22Rv1 (cell line): ENCODE results near the gene PLCD3.

Source experiments
- H3K27ac ChIP-seq: fragments of 450-650 bp; 2 replicates; pipeline ENCODE4 v1.5.1; 2017
- ZFX ChIP-seq: fragments of 450-650 bp; IDR thresholded peaks from 2 replicates; pipeline ENCODE4 v1.6.1; 2017; ENCODE audit warnings: antibody characterized with exemption, borderline replicate concordance
- TF ChIP-seq, protein P1 (sequence below): fragments of 450-650 bp; IDR thresholded peaks from 2 replicates; pipeline ENCODE4 v1.5.1; 2017; ENCODE audit warnings: mild to moderate bottlenecking

The PLCD3 gene

DNA sequence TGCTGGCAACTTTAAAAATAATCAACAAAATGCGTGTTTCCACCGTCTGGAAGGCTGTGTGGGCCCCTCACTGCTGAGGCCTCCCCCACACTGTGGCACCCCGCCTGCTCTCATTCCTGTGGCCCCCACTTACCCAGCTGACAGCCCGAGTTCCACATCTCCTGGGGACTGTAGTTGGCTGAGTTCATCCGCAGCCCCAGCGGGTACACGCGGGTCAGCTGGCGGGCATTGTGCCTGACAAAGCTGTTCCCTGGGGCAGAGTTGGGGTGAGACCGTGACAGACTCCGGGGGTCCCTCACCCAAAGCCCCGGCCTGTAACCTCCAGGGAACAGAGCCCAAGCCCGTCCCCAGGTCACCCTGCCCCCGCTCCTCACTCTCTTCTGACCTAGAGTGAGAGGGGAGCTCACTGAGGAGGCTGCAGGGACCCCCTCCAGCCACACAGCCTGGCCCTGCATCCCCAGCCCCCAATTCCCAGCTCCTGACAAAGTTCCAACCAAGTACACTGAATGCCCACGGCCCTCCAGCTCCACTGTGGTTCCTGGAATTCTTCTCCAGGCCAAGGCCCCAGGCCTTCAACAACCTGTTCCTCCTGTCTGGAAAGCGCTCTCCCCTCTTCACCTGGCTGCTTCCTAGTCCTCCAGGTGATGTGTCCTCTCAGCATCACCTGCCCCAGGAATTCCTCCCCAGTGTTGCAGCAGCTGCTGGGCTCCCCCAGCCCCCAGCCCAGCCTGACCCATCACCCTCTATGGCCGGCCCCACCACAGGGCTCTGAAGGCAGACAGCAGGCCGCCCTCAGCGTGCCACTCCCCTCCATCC lies 18.0 kb downstream of the PLCD3 start:
- H3K27ac ChIP-seq: no peak overlapping the region
- no peak for TF ChIP-seq ZFX
- TF ChIP-seq, protein P1, sequence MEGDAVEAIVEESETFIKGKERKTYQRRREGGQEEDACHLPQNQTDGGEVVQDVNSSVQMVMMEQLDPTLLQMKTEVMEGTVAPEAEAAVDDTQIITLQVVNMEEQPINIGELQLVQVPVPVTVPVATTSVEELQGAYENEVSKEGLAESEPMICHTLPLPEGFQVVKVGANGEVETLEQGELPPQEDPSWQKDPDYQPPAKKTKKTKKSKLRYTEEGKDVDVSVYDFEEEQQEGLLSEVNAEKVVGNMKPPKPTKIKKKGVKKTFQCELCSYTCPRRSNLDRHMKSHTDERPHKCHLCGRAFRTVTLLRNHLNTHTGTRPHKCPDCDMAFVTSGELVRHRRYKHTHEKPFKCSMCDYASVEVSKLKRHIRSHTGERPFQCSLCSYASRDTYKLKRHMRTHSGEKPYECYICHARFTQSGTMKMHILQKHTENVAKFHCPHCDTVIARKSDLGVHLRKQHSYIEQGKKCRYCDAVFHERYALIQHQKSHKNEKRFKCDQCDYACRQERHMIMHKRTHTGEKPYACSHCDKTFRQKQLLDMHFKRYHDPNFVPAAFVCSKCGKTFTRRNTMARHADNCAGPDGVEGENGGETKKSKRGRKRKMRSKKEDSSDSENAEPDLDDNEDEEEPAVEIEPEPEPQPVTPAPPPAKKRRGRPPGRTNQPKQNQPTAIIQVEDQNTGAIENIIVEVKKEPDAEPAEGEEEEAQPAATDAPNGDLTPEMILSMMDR: no peak

- no peak for TF ChIP-seq ZFX
- TF ChIP-seq, protein P1: no peak
- no peak overlapping the region for H3K27ac ChIP-seq
These were observed 18.9 kb downstream of the PLCD3 start for GRCh38 chr17:45113424-45113754.

DNA sequence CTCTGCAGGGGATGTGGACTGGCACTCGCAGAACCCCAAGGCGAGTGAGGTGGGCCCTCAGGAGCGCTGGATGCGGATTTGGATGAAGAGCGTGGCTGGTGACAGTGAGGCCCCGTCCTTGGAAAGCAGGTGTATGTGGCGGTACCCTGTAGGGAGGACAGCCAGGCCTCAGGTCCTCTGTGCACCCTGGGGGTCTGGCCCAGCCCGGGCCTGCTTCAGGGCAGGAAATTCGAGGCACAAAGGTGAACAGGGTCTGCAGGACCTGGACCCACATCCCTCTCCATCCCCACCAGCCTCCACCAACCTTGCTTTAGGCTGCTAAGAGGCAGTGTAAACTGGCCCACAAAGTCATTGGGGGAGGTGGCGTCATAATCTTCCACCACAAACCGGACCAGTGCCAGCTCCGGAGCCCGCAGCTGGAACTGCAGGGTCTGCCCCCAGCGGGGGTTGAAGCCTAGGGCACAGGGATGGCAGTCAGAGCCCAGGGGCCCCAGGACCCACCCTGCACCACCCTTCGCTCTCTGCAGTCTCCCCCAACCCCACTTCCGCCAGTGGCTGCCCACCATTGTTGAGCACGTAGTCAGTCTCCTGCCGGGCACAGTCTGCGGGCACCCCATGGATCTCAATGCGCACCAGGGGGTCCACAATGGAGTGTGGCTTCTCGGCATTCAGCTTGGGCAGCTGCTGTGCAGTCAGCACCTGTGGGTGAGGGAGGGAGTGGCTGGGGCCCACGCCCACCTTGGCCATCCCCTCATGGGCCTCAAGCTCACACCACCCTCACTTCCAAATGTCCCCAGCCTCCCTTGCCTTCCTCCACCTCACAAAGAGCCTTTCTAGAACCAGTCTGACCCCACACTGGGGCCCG lies 19.5 kb downstream of the PLCD3 start:
- no peak for TF ChIP-seq ZFX
- TF ChIP-seq, protein P1: no peak
- H3K27ac ChIP-seq: no peak overlapping the region

DNA sequence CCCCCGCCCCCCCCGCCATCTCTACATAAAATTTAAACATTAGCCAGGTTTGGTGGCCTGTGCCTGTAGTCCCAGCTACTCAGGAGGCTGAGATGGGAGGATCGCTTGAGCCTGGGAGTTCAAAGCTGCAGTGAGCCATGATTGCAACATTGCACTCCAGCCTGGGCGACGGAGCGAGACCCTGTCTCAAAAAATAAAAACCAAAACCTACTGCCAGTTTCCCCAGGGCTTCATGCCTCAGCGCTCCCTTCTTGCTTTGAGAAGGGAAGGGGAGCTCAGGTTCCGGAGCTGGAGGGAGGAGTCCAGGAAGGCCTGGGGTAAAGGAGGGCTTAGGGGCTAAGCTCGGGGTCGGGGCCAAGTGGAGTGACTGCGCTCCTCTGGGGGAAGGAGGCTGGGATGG lies 20.5 kb downstream of the PLCD3 start:
- TF ChIP-seq ZFX: no peak
- TF ChIP-seq, protein P1: no peak
- no peak overlapping the region for H3K27ac ChIP-seq

- TF ChIP-seq ZFX: no peak
- TF ChIP-seq, protein P1: no peak
- no peak overlapping the region for H3K27ac ChIP-seq
These were observed 21.4 kb downstream of the PLCD3 start for GRCh38 chr17:45110676-45111611.

DNA sequence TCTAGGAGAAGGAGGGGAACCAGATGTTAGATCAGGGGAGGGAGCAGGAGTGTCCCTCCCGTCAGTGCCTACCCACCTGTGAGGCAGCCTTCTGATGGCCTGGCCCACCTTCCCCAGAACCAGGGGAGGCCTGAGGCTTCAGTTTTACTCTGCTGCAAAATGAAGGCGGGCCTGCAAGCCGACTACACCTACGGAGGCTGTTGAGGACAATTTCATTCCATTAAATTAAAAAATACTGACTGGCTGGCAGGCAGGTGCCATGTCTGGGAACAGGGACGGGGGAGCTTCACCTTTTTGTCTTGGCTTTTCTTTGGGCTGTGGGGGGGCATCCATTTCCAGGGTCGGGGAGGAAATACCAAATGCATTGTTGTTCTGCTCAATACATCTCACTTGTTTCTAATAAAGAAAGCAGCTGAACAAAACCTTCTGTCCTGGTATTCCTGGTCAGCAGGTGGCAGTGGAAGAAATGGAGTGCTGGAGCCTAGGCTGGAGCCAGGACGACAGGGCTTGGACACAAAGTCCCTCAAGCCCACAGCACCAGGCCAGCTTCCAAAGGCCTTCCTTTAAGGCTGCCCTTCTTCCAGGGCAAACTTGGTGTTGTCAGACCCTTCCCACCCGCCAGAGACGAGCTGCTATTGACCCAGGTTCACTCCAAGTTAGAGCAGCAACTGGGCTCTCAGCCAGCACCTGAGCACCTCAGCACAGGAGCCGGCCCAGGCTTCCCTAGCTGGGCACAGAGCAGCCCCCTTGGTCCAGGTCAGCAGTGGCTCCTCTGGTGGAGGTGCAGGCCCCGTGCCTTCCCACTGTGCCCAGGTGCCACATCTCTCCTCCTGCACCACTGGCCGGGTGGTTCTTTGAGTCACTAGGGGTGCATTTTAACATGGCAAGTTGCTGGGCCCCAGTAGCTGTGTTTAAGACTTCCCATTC lies 23.5 kb downstream of the PLCD3 start:
- TF ChIP-seq, protein P1: no peak
- TF ChIP-seq ZFX: no peak
- H3K27ac ChIP-seq: no peak overlapping the region
